HG03196 (cell line): ENCODE measurements around the gene FLYWCH2.
"Not testable (repeated sequence)": the region's sequence is repeated elsewhere in the genome, so short reads cannot be mapped to it uniquely, and the experiment has no call there.

Experiments
- ATAC-seq: cut with Tn5 transposase; IDR thresholded peaks from one replicate; pipeline ENCODE4 v1.9.1; 2021; ENCODE audit not compliant: unreplicated experiment

FLYWCH2 gene

GRCh38 chr16:2937170-2937569 is 54.2 kb downstream of the FLYWCH2 start:
- no peak for ATAC-seq

DNA sequence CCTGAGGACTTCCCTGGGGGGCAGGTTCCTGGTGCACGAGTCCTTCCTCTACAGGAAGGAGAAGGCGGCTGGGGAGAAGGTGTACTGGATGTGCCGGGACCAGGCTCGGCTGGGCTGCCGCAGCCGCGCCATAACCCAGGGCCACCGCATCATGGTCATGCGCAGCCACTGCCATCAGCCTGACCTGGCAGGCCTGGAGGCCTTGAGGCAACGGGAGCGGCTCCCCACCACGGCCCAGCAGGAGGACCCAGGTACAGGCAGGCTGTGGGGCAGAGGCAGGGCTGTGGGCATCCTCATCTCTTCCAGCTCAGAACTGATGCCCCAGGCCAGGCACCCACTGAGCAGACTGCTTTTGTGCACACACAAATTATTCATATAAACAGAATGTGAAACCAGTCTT is 55.2 kb downstream of the FLYWCH2 start:
- ATAC-seq: no peak

- no peak for ATAC-seq
These were observed 57.0 kb downstream of the FLYWCH2 start for GRCh38 chr16:2939968-2940367.

GRCh38 chr16:2942045-2942444 is 59.0 kb downstream of the FLYWCH2 start:
- no peak for ATAC-seq

GRCh38 chr16:2943716-2944115 is 60.7 kb downstream of the FLYWCH2 start:
- not testable (repeated sequence) for ATAC-seq

- ATAC-seq: no peak
These were observed 63.6 kb downstream of the FLYWCH2 start for GRCh38 chr16:2946649-2947048.
